OCI-LY7 (cell line): ENCODE data around the gene HTR1D. TPM values are rescaled to one million over a fixed set of nuclear protein-coding genes. Genes with fewer than 3 reads are reported as not detected.

ENCODE experiments used
- BruUV-seq: library from RNA; stranded (reverse); fragments of 400-500 nt; replicated peaks from 2 replicates; lab custom pipeline; 2021; lab: Mats Ljungman, UMichigan
- CTCF ChIA-PET: fragments of 300-600 bp; sonication (Branson Sonifier 250); formaldehyde crosslinking; loops from one replicate; lab custom pipeline; 2022; ENCODE audit warnings: antibody characterized with exemption; ENCODE audit not compliant: unreplicated experiment; lab: Charles Lee
- POLR2A ChIA-PET: fragments of 300-600 bp; sonication (Branson Sonifier 250); formaldehyde crosslinking; loops from one replicate; lab custom pipeline; 2022; ENCODE audit warnings: antibody characterized with exemption; lab: Charles Lee
- DNase-seq: peaks from one replicate; pipeline ENCODE4 v3.0.0-alpha.2; 2015; ENCODE audit warnings: low spot score
- H2AFZ ChIP-seq: fragments of 200-600 bp; sonication (generic), shearing (Covaris generic); 2 replicates; pipeline ENCODE4 v1.6.1; 2014; ENCODE audit warnings: mild to moderate bottlenecking, antibody characterized with exemption, low read length, moderate library complexity
- H3K27ac ChIP-seq: fragments of 200-600 bp; sonication (generic); 2 replicates; pipeline ENCODE4 v1.5.1; 2014; ENCODE audit warnings: mixed run types, low read depth, mild to moderate bottlenecking, moderate library complexity, low read length, inconsistent platforms; ENCODE audit not compliant: poor library complexity, severe bottlenecking
- H3K36me3 ChIP-seq: fragments of 200-600 bp; sonication (generic); 2 replicates; pipeline ENCODE4 v1.6.1; 2014; ENCODE audit warnings: mild to moderate bottlenecking, antibody characterized with exemption, low read length, moderate library complexity, mixed read lengths; ENCODE audit not compliant: insufficient read depth
- H3K4me1 ChIP-seq: fragments of 200-600 bp; sonication (generic); 2 replicates; pipeline ENCODE4 v1.5.1; 2014; ENCODE audit warnings: mild to moderate bottlenecking, low read length; ENCODE audit not compliant: insufficient read depth, poor library complexity, severe bottlenecking
- H3K4me2 ChIP-seq: fragments of 200-600 bp; sonication (generic); 2 replicates; pipeline ENCODE4 v1.6.1; 2014; ENCODE audit warnings: mild to moderate bottlenecking, low read length
- H3K4me3 ChIP-seq: fragments of 200-600 bp; sonication (generic); 2 replicates; pipeline ENCODE4 v1.5.1; 2014; ENCODE audit warnings: mild to moderate bottlenecking, low read depth, low read length; ENCODE audit not compliant: poor library complexity, severe bottlenecking
- H3K79me2 ChIP-seq: fragments of 200-600 bp; sonication (generic); 2 replicates; pipeline ENCODE4 v1.6.1; 2016; ENCODE audit warnings: low read depth, mild to moderate bottlenecking, low read length, moderate library complexity, mixed read lengths; ENCODE audit not compliant: insufficient read depth
- H3K9me2 ChIP-seq: fragments of 200-600 bp; sonication (generic); 2 replicates; pipeline ENCODE4 v1.6.1; 2016; ENCODE audit warnings: mild to moderate bottlenecking, low read length, mixed read lengths; ENCODE audit not compliant: insufficient read depth
- H3K9me3 ChIP-seq: fragments of 200-600 bp; sonication (generic); 2 replicates; pipeline ENCODE4 v1.6.1; 2014; ENCODE audit warnings: mild to moderate bottlenecking, mixed run types, low read length, mixed read lengths
- H4K20me1 ChIP-seq: fragments of 200-600 bp; sonication (generic); 2 replicates; pipeline ENCODE4 v1.6.1; 2014; ENCODE audit warnings: mild to moderate bottlenecking, antibody characterized with exemption, low read length, moderate library complexity, mixed read lengths; ENCODE audit not compliant: insufficient read depth
- CTCF ChIP-seq: fragments of 200-600 bp; sonication (generic); conservative IDR thresholded peaks from 2 replicates; pipeline ENCODE4 v1.5.1; 2014; ENCODE audit warnings: mild to moderate bottlenecking, antibody characterized with exemption, low read length, moderate library complexity, mixed read lengths
- EZH2phosphoT487 ChIP-seq: fragments of 200-600 bp; sonication (generic); IDR thresholded peaks from 2 replicates; pipeline ENCODE4 v1.6.1; 2018; ENCODE audit warnings: low read depth, borderline replicate concordance, mild to moderate bottlenecking, mixed run types, antibody characterized with exemption, low read length, moderate library complexity, mixed read lengths
- intact Hi-C: fragments of 100-400 bp; cut with micrococcal nuclease; formaldehyde crosslinking; loops from one replicate; pipeline ENCODE4 v1.10.0; 2022; ENCODE audit not compliant: unreplicated experiment
- total RNA-seq, 2 experiments: library from RNA; depleted of rRNA in 1 of 2; stranded (reverse); fragments of >200 nt in 1 of 2; shearing (Covaris generic) in 1 of 2; gene quantifications; 2 replicates each; pipeline ENCODE4 v1.2.3, GENCODE V29; 2014 to 2022

Gene HTR1D
- total RNA-seq, 2 experiments from 2014 or later, result not detected

- Histone ChIP-seq H3K4me2 (peak overlapping the region; percentile 76), H3K9me2 (no peaks in the 10 kb centered on the region), H3K27ac (peak overlapping the region; percentile 54), H3K4me3 (peak overlapping the region; percentile 62), H2AFZ (peak overlapping the region; percentile 88), H3K79me2 (no peaks in the 10 kb centered on the region), H3K9me3 (no peaks in the 10 kb centered on the region), H4K20me1 (no peaks in the 10 kb centered on the region), H3K36me3 (no peaks in the 10 kb centered on the region), H3K4me1 (peaks cover 49% of the 10 kb centered on the region)
- ChIA-PET CTCF (interaction anchor here (1.3 kb wide), 1 partner anchor 78 kb away, joined by 3 read pairs; no protein-coding TSS in a partner anchor), POLR2A (interaction anchor here (0.6 to 0.9 kb wide), 2 partner anchors 75 to 108 kb away, joined by 3 read pairs; no protein-coding TSS in a partner anchor)
- TF ChIP-seq EZH2phosphoT487, result no peak
- TF ChIP-seq CTCF, result no peak
- BruUV-seq, result no TSS peak
- no peak for DNase-seq
- intact Hi-C loops, result no loop called here
Measured at GRCh38 chr1:23177031-23177430, 40.3 kb downstream of the HTR1D start.

GRCh38 chr1:23174426-23175110 is 42.7 kb downstream of the HTR1D start:
- H3K4me2 ChIP-seq, result no peak overlapping the region
- H2AFZ ChIP-seq, result no peak overlapping the region
- no TSS peak for BruUV-seq
- no peaks in the 10 kb centered on the region for H4K20me1 ChIP-seq
- no peaks in the 10 kb centered on the region for H3K79me2 ChIP-seq
- H3K36me3 ChIP-seq, result no peaks in the 10 kb centered on the region
- H3K9me2 ChIP-seq, result no peaks in the 10 kb centered on the region
- no peak for DNase-seq
- TF ChIP-seq EZH2phosphoT487, result no peak
- no peak for TF ChIP-seq CTCF
- POLR2A ChIA-PET, result no interaction called here
- no peak overlapping the region for H3K27ac ChIP-seq
- H3K4me1 ChIP-seq, result peaks cover 55% of the 10 kb centered on the region
- CTCF ChIA-PET, result no interaction called here
- intact Hi-C loops, result no loop called here
- no peak overlapping the region for H3K4me3 ChIP-seq
- no peaks in the 10 kb centered on the region for H3K9me3 ChIP-seq

- Histone ChIP-seq H3K9me3 (no peaks in the 10 kb centered on the region), H3K9me2 (no peaks in the 10 kb centered on the region), H3K79me2 (peaks cover 15% of the 10 kb centered on the region), H3K27ac (no peak overlapping the region), H4K20me1 (peaks cover 9% of the 10 kb centered on the region; the same call in 1 of the 2 replicates), H3K4me1 (peaks cover 42% of the 10 kb centered on the region), H2AFZ (peak overlapping the region; percentile 59), H3K4me2 (peak overlapping the region; percentile 20), H3K36me3 (no peaks in the 10 kb centered on the region), H3K4me3 (no peak overlapping the region)
- CTCF ChIA-PET, result no interaction called here
- TF ChIP-seq CTCF (no peak), EZH2phosphoT487 (no peak)
- intact Hi-C loops, result no loop called here
- DNase-seq, result no peak
- no TSS peak for BruUV-seq
- POLR2A ChIA-PET, result no interaction called here
Measured at GRCh38 chr1:23171181-23171755, 46.0 kb downstream of the HTR1D start.
